Bronchial smooth muscle cell (primary cell): ENCODE data around the gene ATP23. TPM values are rescaled to one million over a fixed set of nuclear protein-coding genes. Genes with fewer than 3 reads are reported as not detected.

Experiments used
- total RNA-seq: library from RNA; depleted of rRNA; stranded (reverse); fragments of >200 nt; gene quantifications from 2 replicates; pipeline ENCODE4 v1.2.1, GENCODE V29; 2014

ATP23 gene, protein sequence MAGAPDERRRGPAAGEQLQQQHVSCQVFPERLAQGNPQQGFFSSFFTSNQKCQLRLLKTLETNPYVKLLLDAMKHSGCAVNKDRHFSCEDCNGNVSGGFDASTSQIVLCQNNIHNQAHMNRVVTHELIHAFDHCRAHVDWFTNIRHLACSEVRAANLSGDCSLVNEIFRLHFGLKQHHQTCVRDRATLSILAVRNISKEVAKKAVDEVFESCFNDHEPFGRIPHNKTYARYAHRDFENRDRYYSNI
- 12.9 and 24.2 TPM in 2 replicates for total RNA-seq

DNA sequence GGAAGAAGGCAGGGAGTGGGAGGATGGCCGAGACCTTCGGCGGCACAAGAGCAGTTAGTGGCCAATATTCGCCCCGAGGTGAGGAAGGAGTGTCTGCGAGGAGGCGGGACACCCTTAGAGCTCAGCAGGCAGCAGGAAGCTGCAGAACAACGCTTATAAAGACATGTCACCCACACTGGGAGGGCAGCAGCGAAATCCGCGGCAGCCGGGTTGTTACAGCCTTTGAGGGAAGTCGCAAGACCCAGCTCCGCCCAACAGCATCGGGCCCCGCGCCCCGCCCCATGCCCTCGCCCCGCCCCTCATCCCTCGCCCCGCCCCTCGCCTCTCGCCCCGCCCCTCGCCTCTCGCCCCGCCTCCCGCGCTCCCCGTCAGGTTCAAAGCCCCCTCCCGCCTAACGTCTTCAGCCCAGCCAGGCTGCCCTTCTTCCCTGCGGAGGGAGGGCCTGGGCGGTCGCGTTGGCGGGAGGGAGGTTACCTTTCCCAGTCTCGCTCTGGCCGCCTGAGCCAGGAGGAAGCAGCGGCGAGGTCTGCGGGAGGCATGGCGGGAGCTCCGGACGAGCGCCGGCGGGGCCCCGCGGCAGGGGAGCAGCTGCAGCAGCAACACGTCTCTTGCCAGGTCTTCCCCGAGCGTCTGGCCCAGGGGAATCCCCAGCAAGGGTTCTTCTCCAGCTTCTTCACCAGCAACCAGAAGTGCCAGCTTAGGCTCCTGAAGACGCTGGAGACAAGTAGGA is at the start of gene ATP23:
Gene ATP23 (plus strand): TSS at position 403 of the 730 bp plus-strand sequence. CDS start 135 bp downstream, at position 538.

Other genes starting within 250 kb of the ATP23 start
- 186 and 554 TPM in 2 replicates for gene OS9, start 247.4 kb upstream of the ATP23 start, total RNA-seq
- 0.32 and 0.43 TPM in 2 replicates for gene AGAP2, start 202.8 kb upstream of the ATP23 start, total RNA-seq
- gene TSPAN31, start 196.5 kb upstream of the ATP23 start, total RNA-seq, result 56.4 and 60.0 TPM in 2 replicates
- gene CDK4, start 189.3 kb upstream of the ATP23 start, total RNA-seq, result 163 and 185 TPM in 2 replicates
- 1.3 and 4.5 TPM in 2 replicates for gene MARCHF9, start 186.5 kb upstream of the ATP23 start, total RNA-seq
- 0.26 TPM in 1 of 2 replicates, not detected in the other for gene CYP27B1, start 174.5 kb upstream of the ATP23 start, total RNA-seq
- 2.5 and 3.1 TPM in 2 replicates for gene METTL1, start 169.5 kb upstream of the ATP23 start, total RNA-seq
- gene EEF1AKMT3, start 169.0 kb upstream of the ATP23 start, total RNA-seq, result 5.6 and 5.7 TPM in 2 replicates
- 9.4 and 14.3 TPM in 2 replicates for gene TSFM, start 158.8 kb upstream of the ATP23 start, total RNA-seq
- gene AVIL, start 122.8 kb upstream of the ATP23 start, total RNA-seq, result 2.7 and 8.1 TPM in 2 replicates
- 55.8 and 96.5 TPM in 2 replicates for gene CTDSP2, start 94.8 kb upstream of the ATP23 start, total RNA-seq